Activated CD8-positive, alpha-beta T cell treated with anti-CD3 and anti-CD28 coated beads for 36 hours (primary cell): ENCODE results near the gene EIF2B5. TPM values are rescaled to one million over a fixed set of nuclear protein-coding genes. Genes with fewer than 3 reads are reported as not detected.

ENCODE experiments used
- ATAC-seq: fragments of 200-7000 bp; cut with Tn5 transposase; one replicate; pipeline ENCODE4 v1.10.0; 2021; ENCODE audit warnings: mild to moderate bottlenecking, moderate library complexity
- CTCF ChIA-PET: fragments of 350-600 bp; sonication (Branson Sonifier 250); formaldehyde crosslinking; loops from one replicate; lab custom pipeline; 2021; ENCODE audit warnings: antibody characterized with exemption; lab: Charles Lee
- POLR2A ChIA-PET: fragments of 350-600 bp; sonication (Branson Sonifier 250); formaldehyde crosslinking; loops from one replicate; lab custom pipeline; 2021; ENCODE audit warnings: antibody characterized with exemption; lab: Charles Lee
- DNase-seq: peaks from one replicate; pipeline ENCODE4 v3.0.0-alpha.2; 2020
- H3K27ac Mint-ChIP-seq: one replicate; pipeline ENCODE4 v1.8.0; 2021; ENCODE audit warnings: mild to moderate bottlenecking, mixed read lengths
- H3K27me3 Mint-ChIP-seq: one replicate; pipeline ENCODE4 v1.8.0; 2021; ENCODE audit warnings: mixed read lengths
- H3K36me3 Mint-ChIP-seq: one replicate; pipeline ENCODE4 v1.8.0; 2021; ENCODE audit warnings: low read depth, mixed read lengths
- H3K4me1 Mint-ChIP-seq: one replicate; pipeline ENCODE4 v1.8.0; 2021; ENCODE audit warnings: low read depth, mixed read lengths
- H3K4me3 Mint-ChIP-seq: one replicate; pipeline ENCODE4 v1.8.0; 2021; ENCODE audit warnings: mild to moderate bottlenecking, moderate library complexity, mixed read lengths
- H3K9me3 Mint-ChIP-seq: one replicate; pipeline ENCODE4 v1.8.0; 2021; ENCODE audit warnings: mixed read lengths
- intact Hi-C: fragments of 100-400 bp; cut with micrococcal nuclease; formaldehyde crosslinking; loops from one replicate; pipeline ENCODE4 v1.10.0; 2022
- total RNA-seq, 2 experiments: library from RNA; stranded (reverse); gene quantifications; one replicate each; pipeline ENCODE4 v1.2.3, GENCODE V29; 2021
- TF ChIP-seq, protein P1 (sequence below): fragments of 200-600 bp; IDR thresholded peaks from one replicate; pipeline ENCODE4 v1.8.0; 2022; ENCODE audit warnings: antibody characterized with exemption, mild to moderate bottlenecking

EIF2B5 gene
- total RNA-seq, 2 experiments from 2014 or later, result 59.9 to 64.0 TPM

DNA sequence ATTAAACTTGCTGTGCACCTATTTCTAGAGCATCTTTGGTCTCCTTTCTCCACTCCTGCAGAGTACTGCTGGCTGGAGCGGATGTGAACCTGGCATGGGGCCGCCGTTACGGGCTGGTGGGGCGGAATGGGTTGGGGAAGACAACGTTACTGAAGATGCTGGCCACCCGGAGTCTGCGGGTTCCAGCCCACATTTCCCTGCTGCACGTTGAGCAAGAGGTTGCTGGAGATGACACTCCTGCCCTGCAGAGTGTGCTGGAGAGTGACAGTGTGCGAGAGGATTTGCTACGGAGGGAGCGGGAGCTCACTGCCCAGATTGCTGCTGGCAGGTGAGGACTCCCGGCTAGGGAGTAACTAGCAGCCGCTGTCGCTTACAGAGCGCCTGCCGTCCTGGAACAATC, 52.9 kb downstream of the EIF2B5 start:
- TF ChIP-seq, protein P1, sequence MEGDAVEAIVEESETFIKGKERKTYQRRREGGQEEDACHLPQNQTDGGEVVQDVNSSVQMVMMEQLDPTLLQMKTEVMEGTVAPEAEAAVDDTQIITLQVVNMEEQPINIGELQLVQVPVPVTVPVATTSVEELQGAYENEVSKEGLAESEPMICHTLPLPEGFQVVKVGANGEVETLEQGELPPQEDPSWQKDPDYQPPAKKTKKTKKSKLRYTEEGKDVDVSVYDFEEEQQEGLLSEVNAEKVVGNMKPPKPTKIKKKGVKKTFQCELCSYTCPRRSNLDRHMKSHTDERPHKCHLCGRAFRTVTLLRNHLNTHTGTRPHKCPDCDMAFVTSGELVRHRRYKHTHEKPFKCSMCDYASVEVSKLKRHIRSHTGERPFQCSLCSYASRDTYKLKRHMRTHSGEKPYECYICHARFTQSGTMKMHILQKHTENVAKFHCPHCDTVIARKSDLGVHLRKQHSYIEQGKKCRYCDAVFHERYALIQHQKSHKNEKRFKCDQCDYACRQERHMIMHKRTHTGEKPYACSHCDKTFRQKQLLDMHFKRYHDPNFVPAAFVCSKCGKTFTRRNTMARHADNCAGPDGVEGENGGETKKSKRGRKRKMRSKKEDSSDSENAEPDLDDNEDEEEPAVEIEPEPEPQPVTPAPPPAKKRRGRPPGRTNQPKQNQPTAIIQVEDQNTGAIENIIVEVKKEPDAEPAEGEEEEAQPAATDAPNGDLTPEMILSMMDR, result no peak
- ChIA-PET POLR2A (interaction anchor here (0.7 kb wide), 1 partner anchor 11 kb away, joined by 3 read pairs; no protein-coding TSS in a partner anchor), CTCF (no interaction called here)
- H3K27ac Mint-ChIP-seq, result no peak overlapping the region
- no peak overlapping the region for H3K4me3 Mint-ChIP-seq
- H3K4me1 Mint-ChIP-seq, result peaks cover 31% of the 10 kb centered on the region
- intact Hi-C loops, result no loop called here
- H3K36me3 Mint-ChIP-seq, result peaks cover 61% of the 10 kb centered on the region
- no peaks in the 10 kb centered on the region for H3K9me3 Mint-ChIP-seq
- ATAC-seq (no peak), DNase-seq (no peak)
- no peaks in the 10 kb centered on the region for H3K27me3 Mint-ChIP-seq

DNA sequence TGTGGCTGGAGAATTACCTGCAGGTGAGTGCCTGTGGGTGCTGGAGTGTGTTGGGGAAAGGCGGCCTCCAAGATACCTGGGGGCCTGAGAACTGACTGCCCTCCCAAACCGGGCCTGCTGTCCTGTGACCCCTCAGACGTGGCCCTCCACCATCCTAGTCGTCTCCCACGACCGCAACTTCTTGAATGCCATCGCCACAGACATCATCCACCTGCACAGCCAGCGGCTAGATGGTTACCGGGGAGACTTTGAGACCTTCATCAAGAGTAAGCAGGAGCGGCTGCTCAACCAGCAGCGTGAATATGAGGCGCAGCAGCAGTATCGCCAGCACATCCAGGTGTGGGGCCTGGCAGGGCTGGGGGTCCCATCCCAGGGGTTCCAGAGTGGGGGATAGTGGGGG, 54.3 kb downstream of the EIF2B5 start:
- Mint-ChIP-seq H3K27ac (no peak overlapping the region), H3K4me1 (peaks cover 31% of the 10 kb centered on the region), H3K36me3 (peaks cover 59% of the 10 kb centered on the region), H3K27me3 (no peaks in the 10 kb centered on the region), H3K9me3 (no peaks in the 10 kb centered on the region), H3K4me3 (no peak overlapping the region)
- ChIA-PET CTCF (interaction anchor here (1.9 kb wide), 1 partner anchor 38 kb away, joined by 12 read pairs; no protein-coding TSS in a partner anchor), POLR2A (interaction anchor here (0.9 kb wide), 1 partner anchor 44 kb away, joined by 3 read pairs; no protein-coding TSS in a partner anchor)
- TF ChIP-seq, protein P1, result no peak
- ATAC-seq (no peak), DNase-seq (no peak)
- intact Hi-C loops, result no loop called here

DNA sequence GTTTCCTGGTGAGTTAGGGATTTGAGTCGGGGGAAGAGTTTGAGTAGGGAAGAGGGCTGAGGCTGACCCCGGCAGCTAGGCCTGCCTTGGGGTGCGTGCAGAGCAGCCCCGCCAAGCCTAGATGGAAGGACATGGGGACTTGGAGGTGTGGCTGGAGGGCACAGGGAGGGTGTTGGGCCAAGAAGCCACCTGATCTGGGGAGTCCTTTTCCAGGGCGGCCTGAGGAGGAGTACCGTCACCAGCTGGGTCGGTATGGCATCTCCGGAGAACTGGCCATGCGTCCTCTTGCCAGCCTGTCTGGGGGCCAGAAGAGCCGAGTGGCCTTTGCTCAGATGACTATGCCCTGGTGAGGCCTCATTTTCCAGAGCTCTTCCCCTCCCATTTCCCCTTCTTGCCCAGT, 57.7 kb downstream of the EIF2B5 start:
- peaks cover 41% of the 10 kb centered on the region for H3K36me3 Mint-ChIP-seq
- no peak overlapping the region for H3K27ac Mint-ChIP-seq

DNA sequence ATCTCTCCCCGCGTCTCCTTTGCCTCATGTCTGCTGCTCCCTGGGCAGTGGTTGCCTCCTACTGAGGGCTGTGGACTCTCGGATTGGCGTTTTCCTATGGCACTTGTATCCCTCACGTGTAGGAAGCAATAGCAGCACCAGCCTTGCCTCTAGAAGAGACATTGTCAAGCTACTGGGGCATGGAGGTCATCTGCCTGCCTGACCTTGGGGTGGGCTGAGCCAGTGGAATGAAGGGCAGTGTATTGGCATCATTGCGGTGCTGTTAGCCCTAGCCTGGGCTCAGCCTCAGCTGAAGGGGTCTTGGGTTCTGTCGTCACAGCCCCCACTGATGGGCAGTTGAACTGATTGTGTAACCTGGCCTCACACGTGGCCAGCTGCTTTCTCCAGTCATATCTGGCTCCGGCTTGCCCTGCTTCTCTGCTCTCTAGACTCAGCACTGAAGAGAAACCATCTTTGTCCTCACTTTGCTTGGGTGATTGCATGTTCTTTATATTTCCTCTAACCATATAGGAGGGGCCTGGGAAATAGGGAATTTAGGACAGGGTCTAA, 58.9 kb downstream of the EIF2B5 start:
- POLR2A ChIA-PET, result interaction anchor here (0.6 to 0.7 kb wide), 2 partner anchors 23 to 133 kb away, joined by 3 read pairs; no protein-coding TSS in a partner anchor
- TF ChIP-seq, protein P1, result no peak
- CTCF ChIA-PET, result interaction anchor here (0.9 to 1.4 kb wide), 2 partner anchors 34 to 95 kb away, joined by 3 read pairs; no protein-coding TSS in a partner anchor
- H3K4me3 Mint-ChIP-seq, result no peak overlapping the region
- no peaks in the 10 kb centered on the region for H3K9me3 Mint-ChIP-seq
- no peaks in the 10 kb centered on the region for H3K27me3 Mint-ChIP-seq
- no peak overlapping the region for H3K27ac Mint-ChIP-seq
- peaks cover 3% of the 10 kb centered on the region for H3K4me1 Mint-ChIP-seq
- no peak for DNase-seq
- H3K36me3 Mint-ChIP-seq, result peaks cover 30% of the 10 kb centered on the region
- intact Hi-C loops, result no loop called here
- ATAC-seq, result no peak

More for the DNA sequence above, 57.7 kb downstream of the EIF2B5 start:
- no peaks in the 10 kb centered on the region for H3K27me3 Mint-ChIP-seq
- POLR2A ChIA-PET, result no interaction called here
- CTCF ChIA-PET, result no interaction called here
- no peaks in the 10 kb centered on the region for H3K9me3 Mint-ChIP-seq
- H3K4me3 Mint-ChIP-seq, result no peak overlapping the region
- TF ChIP-seq, protein P1, result no peak
- peaks cover 14% of the 10 kb centered on the region for H3K4me1 Mint-ChIP-seq
- intact Hi-C loops, result no loop called here
- DNase-seq (no peak), ATAC-seq (no peak)

Other genes with a start within 250 kb of the EIF2B5 start
- gene ABCC5, start 117.5 kb upstream of the EIF2B5 start, total RNA-seq, result 10 to 100 TPM; 16.2 to 17.7 TPM
- not detected for gene HTR3D, start 103.6 kb upstream of the EIF2B5 start, total RNA-seq
- not detected for gene HTR3C, start 82.3 kb upstream of the EIF2B5 start, total RNA-seq
- not detected for gene HTR3E, start 38.3 kb upstream of the EIF2B5 start, total RNA-seq
- 10 to 100 TPM; 21.2 to 25.9 TPM for gene DVL3, start 20.0 kb downstream of the EIF2B5 start, total RNA-seq
- 100 to 1,000 TPM; 211 to 223 TPM for gene AP2M1, start 39.5 kb downstream of the EIF2B5 start, total RNA-seq
- 10 to 100 TPM; 61.3 to 68.7 TPM for gene ABCF3, start 50.8 kb downstream of the EIF2B5 start, total RNA-seq
- gene VWA5B2, start 94.2 kb downstream of the EIF2B5 start, total RNA-seq, result not detected
- 10 to 100 TPM; 40.0 to 44.5 TPM for gene ALG3, start 113.6 kb downstream of the EIF2B5 start, total RNA-seq
- gene EEF1AKMT4, start 114.3 kb downstream of the EIF2B5 start, total RNA-seq, result 1 to 10 TPM; 7.8 to 8.7 TPM
- under 1 TPM; 0.18 to 0.22 TPM for gene CAMK2N2, start 126.2 kb downstream of the EIF2B5 start, total RNA-seq
- not detected for gene ECE2, start 140.7 kb downstream of the EIF2B5 start, total RNA-seq
- 100 to 1,000 TPM; 220 to 221 TPM for gene PSMD2, start 163.9 kb downstream of the EIF2B5 start, total RNA-seq
- 100 to 1,000 TPM; 429 to 437 TPM for gene EIF4G1, start 179.2 kb downstream of the EIF2B5 start, total RNA-seq
- gene FAM131A, start 202.2 kb downstream of the EIF2B5 start, total RNA-seq, result 1 to 10 TPM; 4.0 to 5.5 TPM
- gene CLCN2, start 226.2 kb downstream of the EIF2B5 start, total RNA-seq, result 1 to 10 TPM; 4.0 to 4.2 TPM
- 100 to 1,000 TPM; 166 to 169 TPM for gene POLR2H, start 226.4 kb downstream of the EIF2B5 start, total RNA-seq
- gene THPO, start 242.8 kb downstream of the EIF2B5 start, total RNA-seq, result not detected
- gene CHRD, start 244.7 kb downstream of the EIF2B5 start, total RNA-seq, result not detected